Activated CD4-positive, alpha-beta T cell treated with anti-CD3 and anti-CD28 coated beads, Interleukin-2, amount 50 U/mL, for 16 hours (primary cell): Measurements from ENCODE around the gene NXPE4.

Source experiments
- DNase-seq: peaks from one replicate; pipeline ENCODE4 v3.0.0-alpha.2; 2020

NXPE4 gene

GRCh38 chr11:114556135-114556534 is 39.5 kb downstream of the NXPE4 start:
- DNase-seq: no peak

GRCh38 chr11:114553642-114554041 is 41.9 kb downstream of the NXPE4 start:
- DNase-seq: no peak

- DNase-seq: no peak
Measured at GRCh38 chr11:114551060-114551459, 44.5 kb downstream of the NXPE4 start.

GRCh38 chr11:114525682-114526081 is 69.9 kb downstream of the NXPE4 start:
- no peak for DNase-seq

GRCh38 chr11:114524122-114524521 is 71.5 kb downstream of the NXPE4 start:
- DNase-seq: no peak

GRCh38 chr11:114522818-114523217 is 72.8 kb downstream of the NXPE4 start:
- DNase-seq: no peak
